ENCODE results near the gene NFKBIE. TPM values are rescaled to one million over a fixed set of nuclear protein-coding genes. Genes with fewer than 3 reads are reported as not detected.

The NFKBIE gene
- total and polyA plus RNA-seq, 2 of the 13 experiments (the other 11 are each of a cell fraction or from before 2014, with no cell fraction given): 6.7 to 14.5 TPM

DNA sequence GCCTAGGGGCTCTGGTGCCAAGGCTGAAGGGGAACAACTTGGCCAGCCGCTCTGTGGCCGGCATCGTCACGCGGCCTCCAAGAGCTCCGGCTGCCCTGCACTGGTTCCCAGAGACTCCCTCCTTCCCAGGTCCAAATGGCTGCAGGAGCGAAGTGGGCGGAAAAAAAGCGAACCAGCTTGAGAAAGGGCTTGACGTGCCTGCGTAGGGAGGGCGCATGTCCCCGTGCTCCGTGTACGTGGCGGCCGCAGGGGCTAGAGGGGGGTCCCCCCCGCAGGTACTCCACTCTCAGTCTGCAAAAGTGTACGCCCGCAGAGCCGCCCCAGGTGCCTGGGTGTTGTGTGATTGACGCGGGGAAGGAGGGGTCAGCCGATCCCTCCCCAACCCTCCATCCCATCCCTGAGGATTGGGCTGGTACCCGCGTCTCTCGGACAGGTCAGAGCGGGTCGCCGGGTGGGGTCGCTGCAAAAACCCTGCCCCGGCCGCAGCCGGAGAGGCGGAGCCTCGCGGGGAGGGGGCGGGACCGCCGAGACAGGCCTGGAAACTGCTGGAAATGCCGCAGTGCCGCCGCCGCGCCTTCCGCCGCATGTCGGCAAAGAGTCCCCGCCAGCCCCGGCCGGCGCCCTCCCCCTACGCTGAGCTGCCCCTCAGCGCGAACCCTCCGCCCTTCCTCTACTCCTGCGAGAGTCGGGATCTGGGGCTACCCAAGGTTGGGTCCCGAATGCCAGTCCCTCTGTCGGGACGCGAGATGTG, 19.3 kb downstream of the NFKBIE start (continued):
- TF ChIP-seq, protein P1, sequence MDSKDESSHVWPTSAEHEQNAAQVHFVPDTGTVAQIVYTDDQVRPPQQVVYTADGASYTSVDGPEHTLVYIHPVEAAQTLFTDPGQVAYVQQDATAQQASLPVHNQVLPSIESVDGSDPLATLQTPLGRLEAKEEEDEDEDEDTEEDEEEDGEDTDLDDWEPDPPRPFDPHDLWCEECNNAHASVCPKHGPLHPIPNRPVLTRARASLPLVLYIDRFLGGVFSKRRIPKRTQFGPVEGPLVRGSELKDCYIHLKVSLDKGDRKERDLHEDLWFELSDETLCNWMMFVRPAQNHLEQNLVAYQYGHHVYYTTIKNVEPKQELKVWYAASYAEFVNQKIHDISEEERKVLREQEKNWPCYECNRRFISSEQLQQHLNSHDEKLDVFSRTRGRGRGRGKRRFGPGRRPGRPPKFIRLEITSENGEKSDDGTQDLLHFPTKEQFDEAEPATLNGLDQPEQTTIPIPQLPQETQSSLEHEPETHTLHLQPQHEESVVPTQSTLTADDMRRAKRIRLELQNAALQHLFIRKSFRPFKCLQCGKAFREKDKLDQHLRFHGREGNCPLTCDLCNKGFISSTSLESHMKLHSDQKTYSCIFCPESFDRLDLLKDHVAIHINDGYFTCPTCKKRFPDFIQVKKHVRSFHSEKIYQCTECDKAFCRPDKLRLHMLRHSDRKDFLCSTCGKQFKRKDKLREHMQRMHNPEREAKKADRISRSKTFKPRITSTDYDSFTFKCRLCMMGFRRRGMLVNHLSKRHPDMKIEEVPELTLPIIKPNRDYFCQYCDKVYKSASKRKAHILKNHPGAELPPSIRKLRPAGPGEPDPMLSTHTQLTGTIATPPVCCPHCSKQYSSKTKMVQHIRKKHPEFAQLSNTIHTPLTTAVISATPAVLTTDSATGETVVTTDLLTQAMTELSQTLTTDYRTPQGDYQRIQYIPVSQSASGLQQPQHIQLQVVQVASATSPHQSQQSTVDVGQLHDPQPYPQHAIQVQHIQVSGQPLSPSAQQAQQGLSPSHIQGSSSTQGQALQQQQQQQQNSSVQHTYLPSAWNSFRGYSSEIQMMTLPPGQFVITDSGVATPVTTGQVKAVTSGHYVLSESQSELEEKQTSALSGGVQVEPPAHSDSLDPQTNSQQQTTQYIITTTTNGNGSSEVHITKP (CRISPR knock-in tag; IDR thresholded peaks at IDR 0.05; ENCODE audit: low read depth): no peak; the same call in none of the 2 replicates
- TF ChIP-seq, protein P2, sequence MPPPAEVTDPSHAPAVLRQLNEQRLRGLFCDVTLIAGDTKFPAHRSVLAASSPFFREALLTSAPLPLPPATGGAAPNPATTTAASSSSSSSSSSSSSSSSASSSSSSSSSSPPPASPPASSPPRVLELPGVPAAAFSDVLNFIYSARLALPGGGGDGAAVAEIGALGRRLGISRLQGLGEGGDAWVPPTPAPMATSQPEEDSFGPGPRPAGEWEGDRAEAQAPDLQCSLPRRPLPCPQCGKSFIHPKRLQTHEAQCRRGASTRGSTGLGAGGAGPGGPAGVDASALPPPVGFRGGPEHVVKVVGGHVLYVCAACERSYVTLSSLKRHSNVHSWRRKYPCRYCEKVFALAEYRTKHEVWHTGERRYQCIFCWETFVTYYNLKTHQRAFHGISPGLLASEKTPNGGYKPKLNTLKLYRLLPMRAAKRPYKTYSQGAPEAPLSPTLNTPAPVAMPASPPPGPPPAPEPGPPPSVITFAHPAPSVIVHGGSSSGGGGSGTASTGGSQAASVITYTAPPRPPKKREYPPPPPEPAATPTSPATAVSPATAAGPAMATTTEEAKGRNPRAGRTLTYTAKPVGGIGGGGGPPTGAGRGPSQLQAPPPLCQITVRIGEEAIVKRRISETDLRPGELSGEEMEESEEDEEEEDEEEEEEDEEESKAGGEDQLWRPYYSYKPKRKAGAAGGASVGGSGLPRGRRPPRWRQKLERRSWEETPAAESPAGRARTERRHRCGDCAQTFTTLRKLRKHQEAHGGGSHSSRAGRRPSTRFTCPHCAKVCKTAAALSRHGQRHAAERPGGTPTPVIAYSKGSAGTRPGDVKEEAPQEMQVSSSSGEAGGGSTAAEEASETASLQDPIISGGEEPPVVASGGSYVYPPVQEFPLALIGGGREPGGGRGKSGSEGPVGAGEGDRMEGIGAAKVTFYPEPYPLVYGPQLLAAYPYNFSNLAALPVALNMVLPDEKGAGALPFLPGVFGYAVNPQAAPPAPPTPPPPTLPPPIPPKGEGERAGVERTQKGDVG (CRISPR knock-in tag; IDR thresholded peaks at IDR 0.05; ENCODE audit: borderline replicate concordance): peak; percentile 18; the same call in 1 of the 2 replicates
- TF ChIP-seq TRIM24 (CRISPR knock-in tag; IDR thresholded peaks at IDR 0.05): no peak
- no peak for TF ChIP-seq PCBP2 (optimal IDR thresholded peaks at IDR 0.05; ENCODE audit: low read depth, low read length, poor library complexity, severe bottlenecking)
- TF ChIP-seq, protein P3, sequence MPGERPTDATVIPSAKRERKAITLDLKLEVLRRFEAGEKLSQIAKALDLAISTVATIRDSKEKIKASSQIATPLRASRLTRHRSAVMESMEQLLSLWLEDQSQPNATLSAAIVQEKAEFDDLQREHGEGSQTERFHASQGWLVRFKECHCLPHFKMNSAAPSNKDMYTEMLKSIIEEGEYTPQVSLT (CRISPR knock-in tag; IDR thresholded peaks at IDR 0.05; ENCODE audit: borderline replicate concordance, low read depth): no peak
- TF ChIP-seq, protein P4, sequence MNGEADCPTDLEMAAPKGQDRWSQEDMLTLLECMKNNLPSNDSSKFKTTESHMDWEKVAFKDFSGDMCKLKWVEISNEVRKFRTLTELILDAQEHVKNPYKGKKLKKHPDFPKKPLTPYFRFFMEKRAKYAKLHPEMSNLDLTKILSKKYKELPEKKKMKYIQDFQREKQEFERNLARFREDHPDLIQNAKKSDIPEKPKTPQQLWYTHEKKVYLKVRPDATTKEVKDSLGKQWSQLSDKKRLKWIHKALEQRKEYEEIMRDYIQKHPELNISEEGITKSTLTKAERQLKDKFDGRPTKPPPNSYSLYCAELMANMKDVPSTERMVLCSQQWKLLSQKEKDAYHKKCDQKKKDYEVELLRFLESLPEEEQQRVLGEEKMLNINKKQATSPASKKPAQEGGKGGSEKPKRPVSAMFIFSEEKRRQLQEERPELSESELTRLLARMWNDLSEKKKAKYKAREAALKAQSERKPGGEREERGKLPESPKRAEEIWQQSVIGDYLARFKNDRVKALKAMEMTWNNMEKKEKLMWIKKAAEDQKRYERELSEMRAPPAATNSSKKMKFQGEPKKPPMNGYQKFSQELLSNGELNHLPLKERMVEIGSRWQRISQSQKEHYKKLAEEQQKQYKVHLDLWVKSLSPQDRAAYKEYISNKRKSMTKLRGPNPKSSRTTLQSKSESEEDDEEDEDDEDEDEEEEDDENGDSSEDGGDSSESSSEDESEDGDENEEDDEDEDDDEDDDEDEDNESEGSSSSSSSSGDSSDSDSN (CRISPR knock-in tag; IDR thresholded peaks at IDR 0.05): peak; percentile 79
- TF ChIP-seq ZNF543 (CRISPR knock-in tag; IDR thresholded peaks at IDR 0.05): peak; percentile 54
- TF ChIP-seq, protein P5, sequence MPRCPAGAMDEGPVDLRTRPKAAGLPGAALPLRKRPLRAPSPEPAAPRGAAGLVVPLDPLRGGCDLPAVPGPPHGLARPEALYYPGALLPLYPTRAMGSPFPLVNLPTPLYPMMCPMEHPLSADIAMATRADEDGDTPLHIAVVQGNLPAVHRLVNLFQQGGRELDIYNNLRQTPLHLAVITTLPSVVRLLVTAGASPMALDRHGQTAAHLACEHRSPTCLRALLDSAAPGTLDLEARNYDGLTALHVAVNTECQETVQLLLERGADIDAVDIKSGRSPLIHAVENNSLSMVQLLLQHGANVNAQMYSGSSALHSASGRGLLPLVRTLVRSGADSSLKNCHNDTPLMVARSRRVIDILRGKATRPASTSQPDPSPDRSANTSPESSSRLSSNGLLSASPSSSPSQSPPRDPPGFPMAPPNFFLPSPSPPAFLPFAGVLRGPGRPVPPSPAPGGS (CRISPR knock-in tag; IDR thresholded peaks at IDR 0.05): peak; percentile 98
- TF ChIP-seq ARNTL (CRISPR knock-in tag; IDR thresholded peaks at IDR 0.05): no peak
- 0 out of 2 replicates have a peak, but pooled peaks have one; percentile 19 for TF ChIP-seq MYNN (CRISPR knock-in tag; IDR thresholded peaks at IDR 0.05; ENCODE audit: low read depth)
- peak; percentile 17; the same call in 1 of the 2 replicates for TF ChIP-seq STAG1 (CRISPR knock-in tag; IDR thresholded peaks at IDR 0.05)
- peak; percentile 64; the same call in 1 of the 2 replicates for TF ChIP-seq GATAD2A (CRISPR knock-in tag; IDR thresholded peaks at IDR 0.05)
- TF ChIP-seq NR2F2 (IDR thresholded peaks at IDR 0.05; ENCODE audit: borderline replicate concordance, low read depth): no peak
- TF ChIP-seq ZNF780A (CRISPR knock-in tag; IDR thresholded peaks at IDR 0.05): peak; percentile 86
- TF ChIP-seq, protein P6, sequence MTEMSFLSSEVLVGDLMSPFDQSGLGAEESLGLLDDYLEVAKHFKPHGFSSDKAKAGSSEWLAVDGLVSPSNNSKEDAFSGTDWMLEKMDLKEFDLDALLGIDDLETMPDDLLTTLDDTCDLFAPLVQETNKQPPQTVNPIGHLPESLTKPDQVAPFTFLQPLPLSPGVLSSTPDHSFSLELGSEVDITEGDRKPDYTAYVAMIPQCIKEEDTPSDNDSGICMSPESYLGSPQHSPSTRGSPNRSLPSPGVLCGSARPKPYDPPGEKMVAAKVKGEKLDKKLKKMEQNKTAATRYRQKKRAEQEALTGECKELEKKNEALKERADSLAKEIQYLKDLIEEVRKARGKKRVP (CRISPR knock-in tag; IDR thresholded peaks at IDR 0.05): 0 out of 4 replicates have a peak, but pooled peaks of 1 of the 2 experiments have one; percentile 73
- no peak for TF ChIP-seq SMARCE1 (IDR thresholded peaks at IDR 0.05; ENCODE audit: borderline replicate concordance)

All from HepG2 (cell line).